SK-N-MC (cell line): ENCODE measurements around the gene TXNDC9.
"Not testable (repeated sequence)": the region's sequence is repeated elsewhere in the genome, so short reads cannot be mapped to it uniquely, and the experiment has no call there.

Source experiments
- DNase-seq: peaks from one replicate; pipeline ENCODE4 v3.0.0-alpha.2; 2011; ENCODE audit warnings: low read depth, low spot score
- H3K27ac ChIP-seq: fragments of 200-600 bp; sonication (generic); 2 replicates; pipeline ENCODE4 v1.5.1; 2016; ENCODE audit warnings: mixed run types
- H3K36me3 ChIP-seq: fragments of 200-600 bp; sonication (generic); 2 replicates; pipeline ENCODE4 v1.6.1; 2017; ENCODE audit warnings: antibody characterized with exemption, low read length, mixed read lengths; ENCODE audit not compliant: insufficient read depth
- H3K4me3 ChIP-seq: fragments of 200-600 bp; sonication (generic); 2 replicates; pipeline ENCODE4 v1.5.1; 2016
- H3K9ac ChIP-seq: fragments of 200-600 bp; sonication (generic); 2 replicates; pipeline ENCODE4 v1.8.0; 2017; ENCODE audit warnings: mixed run types, mixed read lengths; ENCODE audit not compliant: insufficient read length
- H3K9me3 ChIP-seq: fragments of 200-600 bp; sonication (generic); 2 replicates; pipeline ENCODE4 v1.6.1; 2017; ENCODE audit warnings: low read depth, mild to moderate bottlenecking, antibody characterized with exemption, low read length, moderate library complexity, mixed read lengths
- EZH2 ChIP-seq: fragments of 200-600 bp; sonication (generic); IDR thresholded peaks from one replicate; pipeline ENCODE4 v1.6.1; 2017; ENCODE audit warnings: antibody characterized with exemption
- FOXP2 ChIP-seq: optimal IDR thresholded peaks from 2 replicates; pipeline ENCODE3; 2011; ENCODE audit warnings: mild to moderate bottlenecking, moderate library complexity; ENCODE audit not compliant: insufficient read depth; ENCODE audit errors: extremely low read length, control extremely low read depth
- POLR2AphosphoS5 ChIP-seq: IDR thresholded peaks from 2 replicates; pipeline ENCODE4 v1.6.1; 2012; ENCODE audit warnings: mild to moderate bottlenecking, low read depth, low read length, borderline replicate concordance

TXNDC9 gene

GRCh38 chr2:99356853-99357252 is 20.7 kb upstream of the TXNDC9 start:
- no peak overlapping the region for H3K27ac ChIP-seq
- H3K9me3 ChIP-seq: 0 out of 2 replicates have a peak, but pooled peaks cover 3% of the 10 kb centered on the region
- no peak overlapping the region for H3K4me3 ChIP-seq
- peaks cover 15% of the 10 kb centered on the region for H3K36me3 ChIP-seq
- TF ChIP-seq POLR2AphosphoS5 (no peak), EZH2 (no peak), FOXP2 (no peak)
- DNase-seq: no peak
- no peak overlapping the region for H3K9ac ChIP-seq

GRCh38 chr2:99354825-99355224 is 18.7 kb upstream of the TXNDC9 start:
- H3K9me3 ChIP-seq, H3K36me3 ChIP-seq, DNase-seq, H3K27ac ChIP-seq, H3K4me3 ChIP-seq, H3K9ac ChIP-seq: not testable (repeated sequence)

GRCh38 chr2:99354070-99354469 is 17.9 kb upstream of the TXNDC9 start:
- Histone ChIP-seq H3K4me3 (no peak overlapping the region), H3K9ac (no peak overlapping the region), H3K27ac (no peak overlapping the region), H3K9me3 (0 out of 2 replicates have a peak, but pooled peaks cover 3% of the 10 kb centered on the region), H3K36me3 (no peaks in the 10 kb centered on the region)
- TF ChIP-seq FOXP2 (no peak), EZH2 (no peak), POLR2AphosphoS5 (no peak)
- DNase-seq: no peak

GRCh38 chr2:99350194-99350593 is 14.1 kb upstream of the TXNDC9 start:
- Histone ChIP-seq H3K36me3 (no peaks in the 10 kb centered on the region), H3K9ac (no peak overlapping the region), H3K27ac (no peak overlapping the region), H3K9me3 (0 out of 2 replicates have a peak, but pooled peaks cover 2% of the 10 kb centered on the region), H3K4me3 (no peak overlapping the region)
- no peak for DNase-seq
- TF ChIP-seq FOXP2: no peak
- no peak for TF ChIP-seq POLR2AphosphoS5
- no peak for TF ChIP-seq EZH2

- no peak for DNase-seq
- Histone ChIP-seq H3K36me3 (no peaks in the 10 kb centered on the region), H3K9me3 (no peaks in the 10 kb centered on the region), H3K9ac (no peak overlapping the region), H3K27ac (no peak overlapping the region), H3K4me3 (no peak overlapping the region)
- TF ChIP-seq POLR2AphosphoS5: no peak
Observed at GRCh38 chr2:99348173-99348572, 12.0 kb upstream of the TXNDC9 start.

GRCh38 chr2:99346218-99346617 is 10.1 kb upstream of the TXNDC9 start:
- Histone ChIP-seq H3K9ac (no peak overlapping the region), H3K27ac (no peak overlapping the region), H3K36me3 (no peaks in the 10 kb centered on the region), H3K4me3 (no peak overlapping the region), H3K9me3 (no peaks in the 10 kb centered on the region)
- no peak for DNase-seq
- TF ChIP-seq POLR2AphosphoS5: no peak
- no peak for TF ChIP-seq EZH2
- TF ChIP-seq FOXP2: no peak

- H3K4me3 ChIP-seq, H3K36me3 ChIP-seq, H3K9me3 ChIP-seq, DNase-seq, H3K27ac ChIP-seq, H3K9ac ChIP-seq: not testable (repeated sequence)
Observed at GRCh38 chr2:99345446-99345845, 9.3 kb upstream of the TXNDC9 start.

- Histone ChIP-seq H3K27ac (no peak overlapping the region), H3K36me3 (no peaks in the 10 kb centered on the region), H3K9ac (no peak overlapping the region), H3K9me3 (no peaks in the 10 kb centered on the region), H3K4me3 (no peak overlapping the region)
- TF ChIP-seq POLR2AphosphoS5: no peak
- TF ChIP-seq FOXP2: no peak
- TF ChIP-seq EZH2: no peak
- no peak for DNase-seq
Observed at GRCh38 chr2:99342536-99342935, 6.4 kb upstream of the TXNDC9 start.

GRCh38 chr2:99340669-99341236 is 4.6 kb upstream of the TXNDC9 start:
- TF ChIP-seq POLR2AphosphoS5 (no peak), EZH2 (no peak), FOXP2 (no peak)
- Histone ChIP-seq H3K9me3 (no peaks in the 10 kb centered on the region), H3K27ac (no peak overlapping the region), H3K9ac (no peak overlapping the region), H3K36me3 (no peaks in the 10 kb centered on the region), H3K4me3 (no peak overlapping the region)
- DNase-seq: no peak
